GM19099 (cell line): Measurements from ENCODE around the gene MYLK2.

Experiments
- POLR2A ChIP-seq: IDR thresholded peaks from 3 replicates; pipeline ENCODE4 v1.6.1; 2011; ENCODE audit warnings: low read depth; ENCODE audit not compliant: insufficient read length; ENCODE audit errors: extremely low read depth

Gene MYLK2

DNA sequence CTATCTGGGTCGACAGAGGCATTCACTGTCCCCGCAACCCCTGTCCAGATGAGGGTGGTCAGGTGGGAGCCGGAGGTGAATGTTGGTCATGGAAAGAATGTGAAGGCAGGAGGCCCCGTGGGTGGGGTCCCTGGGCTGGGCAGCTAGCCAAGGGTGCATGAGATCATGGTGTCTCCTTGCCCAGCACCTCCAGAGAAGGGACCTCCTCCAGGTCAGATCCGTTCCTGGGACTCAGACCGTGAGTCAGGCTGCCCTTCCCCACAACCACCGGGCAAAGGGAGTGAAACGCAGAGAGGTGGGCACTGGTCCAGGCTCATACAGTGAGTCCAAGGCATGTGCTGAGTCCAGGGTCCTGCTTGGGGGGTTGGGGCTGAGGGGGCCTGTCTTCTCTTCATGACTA is 22.8 kb downstream of the MYLK2 start:
- TF ChIP-seq POLR2A: no peak

DNA sequence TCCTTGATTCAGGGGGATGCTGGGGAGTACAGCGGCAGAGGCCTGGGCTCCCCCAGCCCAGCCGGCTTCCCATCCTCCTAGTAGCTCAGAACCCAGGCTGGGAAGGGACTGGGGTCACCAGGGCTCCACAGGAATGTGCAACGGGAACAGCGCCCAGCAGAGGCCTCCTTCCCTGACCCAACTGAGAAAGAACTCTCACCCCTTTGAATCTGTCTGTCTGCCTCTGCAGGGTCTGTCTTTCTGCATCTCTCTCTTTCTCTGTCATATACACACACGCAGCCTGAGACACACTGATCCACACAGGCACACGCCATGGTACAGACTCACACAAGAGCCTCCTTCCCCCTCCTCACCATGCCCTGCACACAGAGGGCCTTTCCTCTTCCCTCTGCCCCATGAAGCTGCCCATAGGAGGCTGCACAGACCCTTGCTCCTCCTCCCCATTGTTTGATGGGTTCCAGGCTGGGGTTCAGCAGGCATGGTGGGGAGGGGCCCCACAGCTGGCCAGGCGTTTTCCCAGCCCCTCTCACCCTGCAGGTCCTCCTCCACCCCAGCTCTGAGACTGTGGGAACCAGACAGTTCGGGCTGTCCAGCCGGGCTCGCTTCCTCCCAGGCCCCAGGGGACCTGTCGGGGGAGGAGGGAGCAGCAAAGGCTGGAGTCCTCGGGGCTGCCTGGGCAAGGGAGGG is 23.5 kb downstream of the MYLK2 start:
- TF ChIP-seq POLR2A: no peak

DNA sequence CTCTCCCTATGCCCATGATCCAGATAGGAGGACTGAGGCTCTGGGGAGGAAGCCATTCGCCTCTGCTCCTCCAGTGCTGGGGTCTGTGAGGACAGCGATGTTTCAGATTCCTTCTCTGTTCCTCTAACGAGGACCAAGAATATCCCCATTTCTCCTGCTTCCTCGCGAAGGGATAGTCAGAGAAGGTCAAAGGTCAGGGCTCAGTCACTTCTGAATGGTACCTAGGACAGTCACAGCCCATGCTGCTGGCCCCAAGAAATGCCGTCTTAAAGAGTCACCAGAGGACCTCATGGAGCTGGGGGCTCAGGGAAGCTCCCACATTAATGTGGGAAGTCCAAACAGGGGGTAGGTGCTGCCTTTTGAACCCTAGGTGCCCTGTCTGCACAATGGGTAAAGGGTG is 24.1 kb downstream of the MYLK2 start:
- TF ChIP-seq POLR2A: no peak

DNA sequence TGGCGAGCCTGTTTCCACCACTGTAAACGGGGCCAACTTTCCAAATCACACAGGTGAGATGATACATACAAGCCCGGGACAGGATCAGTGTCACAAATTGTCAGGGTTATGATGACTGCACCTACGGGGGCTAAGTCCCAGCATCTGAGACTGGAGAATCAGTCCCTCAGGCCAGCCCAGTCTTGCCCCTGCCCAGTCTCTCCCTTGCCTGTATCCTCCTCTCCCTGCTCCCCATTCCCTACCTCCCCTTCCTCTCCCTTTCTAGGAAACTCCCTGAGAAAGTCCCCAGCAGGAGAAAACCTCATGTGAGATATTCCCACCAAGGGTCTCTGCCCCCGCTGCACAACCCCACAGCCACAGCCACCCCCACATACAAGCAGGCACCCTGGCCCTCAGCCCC is 24.7 kb downstream of the MYLK2 start:
- TF ChIP-seq POLR2A: no peak

DNA sequence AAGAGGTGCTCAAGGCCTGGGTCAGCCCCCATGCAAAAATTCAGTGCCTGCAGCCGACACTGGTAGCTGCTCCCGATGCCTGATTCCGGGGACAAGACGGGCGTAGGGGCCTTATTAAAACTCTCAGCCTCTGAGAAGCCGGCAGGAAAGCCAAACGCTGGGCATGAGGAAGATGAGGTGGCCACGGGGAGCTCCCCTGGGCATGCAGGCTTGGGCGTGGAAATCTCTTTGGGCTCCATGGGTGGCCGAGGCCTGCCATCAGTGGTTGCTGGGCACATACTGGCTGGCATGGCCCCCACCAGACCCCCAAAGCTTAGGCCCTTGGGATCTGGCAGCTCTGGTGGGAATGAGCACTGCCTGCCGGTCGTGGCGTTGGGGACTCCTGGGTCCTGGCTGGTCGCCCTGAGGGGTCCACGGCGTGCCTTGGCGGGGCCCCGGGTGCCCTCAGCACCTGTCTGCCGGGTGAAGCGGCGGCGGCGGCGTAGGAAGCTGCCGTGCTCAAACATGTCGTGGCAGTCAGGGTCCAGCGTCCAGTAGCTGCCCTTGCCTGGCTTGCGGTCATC is 25.7 kb downstream of the MYLK2 start:
- no peak for TF ChIP-seq POLR2A

DNA sequence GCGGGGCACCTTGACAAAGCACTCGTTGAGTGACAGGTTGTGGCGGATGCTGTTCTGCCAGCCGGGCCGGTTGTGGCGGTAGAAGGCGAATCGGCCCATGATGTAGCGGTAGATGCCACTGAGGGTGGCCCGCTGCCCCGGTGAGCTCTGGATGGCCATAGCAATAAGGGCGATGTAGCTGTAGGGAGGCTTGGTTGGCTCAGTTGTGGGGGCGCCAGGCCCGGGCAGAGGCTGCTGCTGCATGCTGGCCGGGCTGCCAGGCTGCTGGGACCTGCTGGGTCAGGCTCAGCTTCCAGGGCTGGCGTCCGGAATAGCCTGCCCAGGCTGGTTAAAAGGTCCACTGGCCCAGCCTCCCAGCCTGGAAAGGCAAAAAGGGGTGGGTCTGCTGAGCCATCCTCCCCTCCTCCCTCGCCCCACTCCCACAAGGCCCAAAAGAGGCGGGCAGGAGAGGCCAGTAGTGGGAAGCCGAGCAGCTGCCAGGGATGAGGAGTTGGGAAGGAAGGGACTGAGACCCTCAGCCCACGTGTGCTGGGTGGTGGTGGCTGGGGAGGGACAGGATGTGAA is 26.2 kb downstream of the MYLK2 start, which contains the start of gene FOXS1:
Gene FOXS1, minus strand, starts transcription at position 305 of the 564 bp plus-strand sequence. Its CDS starts 62 bp downstream, at position 243.
- no peak for TF ChIP-seq POLR2A

DNA sequence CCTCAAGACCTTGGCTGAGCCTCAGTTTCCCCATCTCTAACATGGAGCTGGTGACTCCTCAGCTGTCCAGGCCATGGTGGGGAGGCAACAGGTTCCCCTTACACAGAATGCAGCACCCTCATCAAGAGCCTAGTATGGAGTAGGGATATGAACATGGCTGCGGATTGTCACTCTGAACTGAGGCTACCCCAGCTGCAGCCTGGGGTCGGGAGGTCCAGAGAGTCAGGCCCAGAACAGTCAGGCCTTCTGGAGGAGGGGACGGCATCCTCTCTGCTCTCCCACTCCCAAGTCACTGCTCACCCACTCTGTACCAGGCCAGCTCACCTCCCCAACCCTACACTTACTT is 27.6 kb downstream of the MYLK2 start:
- no peak for TF ChIP-seq POLR2A

DNA sequence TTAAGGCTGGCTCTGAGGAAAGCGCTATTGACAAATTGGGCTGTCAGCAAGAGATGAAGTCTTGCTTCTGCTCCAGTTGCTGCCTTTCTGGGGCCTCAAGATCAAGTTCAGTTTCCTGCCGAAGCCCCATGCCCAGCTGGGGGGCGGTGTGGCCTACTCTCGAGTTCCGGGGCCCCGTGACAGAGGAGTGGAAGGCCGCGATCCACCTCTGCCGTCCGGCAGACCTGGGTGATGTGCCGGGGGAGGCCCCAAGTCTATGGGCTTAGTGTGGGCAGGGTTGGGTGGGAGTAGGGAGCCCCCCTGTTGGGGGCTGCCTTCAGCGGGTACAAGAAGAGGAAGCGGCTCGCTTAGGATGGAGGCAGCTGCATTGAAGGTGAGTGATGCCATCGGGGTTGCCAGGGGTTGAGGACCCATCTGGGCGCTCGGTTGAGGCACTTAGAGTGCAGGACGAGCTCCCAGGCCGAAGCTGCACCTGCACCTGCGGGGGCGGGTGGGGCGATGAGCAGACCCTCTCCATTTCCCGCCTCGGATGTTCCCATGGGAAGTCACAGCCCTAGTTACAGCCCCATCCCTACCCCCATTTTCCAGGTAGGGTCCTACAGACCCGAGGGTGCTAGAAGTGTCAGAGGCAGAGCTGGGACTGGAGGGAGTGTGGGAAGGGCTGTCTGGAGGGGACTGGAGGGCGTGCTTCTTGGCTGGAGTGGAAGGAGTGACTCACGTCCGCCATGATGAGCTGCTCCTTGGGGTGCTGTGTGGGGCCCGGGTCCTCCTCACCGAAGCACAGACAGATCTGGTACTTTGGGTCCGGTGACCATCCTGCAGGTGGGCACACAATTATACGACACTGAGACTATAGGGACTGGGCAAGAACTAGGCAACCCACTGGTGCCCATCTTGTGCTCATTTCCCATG is 29.2 kb downstream of the MYLK2 start:
- TF ChIP-seq POLR2A: no peak

DNA sequence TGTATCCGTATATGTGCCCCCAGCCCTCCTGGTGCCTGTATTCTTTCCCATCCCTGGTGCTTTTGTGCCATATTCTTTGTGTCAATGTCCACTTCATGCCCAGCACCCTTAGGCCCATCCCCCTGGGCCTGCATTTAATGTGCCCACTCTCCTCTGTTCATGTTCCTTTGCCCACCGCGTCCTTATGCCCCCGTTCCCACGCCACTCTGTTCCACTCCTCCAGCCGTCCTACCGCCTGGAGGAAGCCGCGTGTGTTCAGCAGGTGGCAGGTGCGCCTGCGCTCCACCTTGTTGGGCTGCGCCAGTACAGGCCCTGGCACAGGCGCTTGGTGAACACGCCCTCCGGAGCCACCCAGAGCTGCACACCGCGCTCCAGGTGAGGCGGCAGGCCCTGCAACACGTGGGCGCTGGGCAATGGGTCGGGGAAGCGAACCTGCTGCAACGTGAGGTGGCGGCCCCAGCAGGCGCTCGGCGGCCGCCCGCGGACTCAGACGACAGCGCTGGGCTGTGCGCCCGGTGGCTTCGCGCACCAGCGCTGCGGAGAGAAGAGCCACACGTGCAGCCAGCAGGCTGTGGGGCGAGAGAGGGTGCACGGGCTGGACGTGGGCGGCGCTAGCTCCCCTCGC is 30.3 kb downstream of the MYLK2 start:
- TF ChIP-seq POLR2A: no peak

DNA sequence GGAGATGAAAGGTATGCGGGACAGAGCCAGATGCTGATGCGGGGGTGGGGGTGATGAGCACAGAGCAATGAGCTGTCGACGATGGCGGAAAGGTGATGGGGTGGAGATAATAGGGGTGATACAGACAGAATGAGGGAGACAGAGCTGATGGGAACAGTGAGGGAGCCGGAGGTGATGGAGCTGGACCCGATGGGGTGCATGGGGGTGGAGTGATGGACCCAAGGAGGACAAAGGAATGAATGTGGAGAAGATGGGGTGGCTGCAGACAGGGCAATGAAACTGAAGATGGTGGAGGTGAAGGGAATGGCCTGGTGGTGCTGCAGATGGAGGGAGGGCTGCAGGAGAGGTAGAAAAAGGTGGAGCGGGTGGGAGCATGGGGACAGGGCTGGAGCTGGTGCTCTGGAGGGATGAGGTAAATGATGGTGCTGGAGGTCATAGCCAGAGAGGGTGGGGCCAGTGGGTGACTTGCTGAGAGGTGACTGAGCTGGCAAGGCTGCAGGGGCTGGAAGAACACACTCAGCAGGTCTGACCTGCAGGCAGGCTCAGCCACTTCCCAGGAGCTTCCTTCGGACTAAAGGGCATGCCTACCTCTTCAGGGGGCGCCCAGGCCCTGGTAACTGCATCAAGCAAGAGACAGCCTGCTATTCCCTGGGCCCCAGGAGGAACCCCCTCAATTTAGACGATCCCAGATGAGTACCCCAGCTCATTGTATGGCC is 32.2 kb downstream of the MYLK2 start:
- TF ChIP-seq POLR2A: no peak

DNA sequence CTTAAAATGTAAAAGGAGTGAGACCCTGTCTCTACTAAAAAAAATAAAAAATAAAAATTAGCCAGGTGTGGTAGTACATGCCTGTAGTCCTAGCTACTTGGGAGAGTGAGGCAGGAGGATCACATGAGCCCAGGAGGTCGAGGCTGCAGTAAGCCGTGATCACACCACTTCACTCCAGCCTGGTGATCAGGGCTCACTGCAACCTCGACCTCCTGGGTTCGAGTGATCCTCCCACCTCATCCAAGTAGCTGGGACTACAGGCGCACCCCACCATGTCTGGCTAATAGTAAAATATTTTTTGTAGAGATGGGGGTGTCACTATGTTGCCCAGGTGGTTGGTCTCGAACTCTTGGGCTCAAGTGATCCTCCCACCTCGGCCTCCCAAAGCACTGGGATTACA is 34.3 kb downstream of the MYLK2 start:
- TF ChIP-seq POLR2A: no peak

DNA sequence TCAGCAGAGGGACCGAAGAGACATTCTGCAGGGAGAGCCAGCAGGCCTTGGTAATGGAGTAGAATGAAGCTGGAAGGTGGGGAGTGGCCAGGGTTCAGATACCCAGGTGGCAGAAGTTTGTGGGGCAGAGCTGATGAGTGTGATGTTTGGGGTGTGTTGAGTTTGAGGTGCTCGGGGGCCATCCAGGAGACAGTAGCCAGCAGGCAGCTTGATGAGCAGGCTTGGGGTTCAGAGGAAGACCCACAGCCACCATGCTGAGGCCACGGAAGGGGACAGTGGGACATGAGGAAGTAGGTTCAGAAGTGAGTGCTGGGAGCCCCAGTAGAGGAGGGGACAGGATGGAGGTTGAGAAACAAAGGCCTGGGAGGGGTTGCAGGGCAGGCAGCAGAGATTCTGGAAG is 37.4 kb downstream of the MYLK2 start:
- no peak for TF ChIP-seq POLR2A

DNA sequence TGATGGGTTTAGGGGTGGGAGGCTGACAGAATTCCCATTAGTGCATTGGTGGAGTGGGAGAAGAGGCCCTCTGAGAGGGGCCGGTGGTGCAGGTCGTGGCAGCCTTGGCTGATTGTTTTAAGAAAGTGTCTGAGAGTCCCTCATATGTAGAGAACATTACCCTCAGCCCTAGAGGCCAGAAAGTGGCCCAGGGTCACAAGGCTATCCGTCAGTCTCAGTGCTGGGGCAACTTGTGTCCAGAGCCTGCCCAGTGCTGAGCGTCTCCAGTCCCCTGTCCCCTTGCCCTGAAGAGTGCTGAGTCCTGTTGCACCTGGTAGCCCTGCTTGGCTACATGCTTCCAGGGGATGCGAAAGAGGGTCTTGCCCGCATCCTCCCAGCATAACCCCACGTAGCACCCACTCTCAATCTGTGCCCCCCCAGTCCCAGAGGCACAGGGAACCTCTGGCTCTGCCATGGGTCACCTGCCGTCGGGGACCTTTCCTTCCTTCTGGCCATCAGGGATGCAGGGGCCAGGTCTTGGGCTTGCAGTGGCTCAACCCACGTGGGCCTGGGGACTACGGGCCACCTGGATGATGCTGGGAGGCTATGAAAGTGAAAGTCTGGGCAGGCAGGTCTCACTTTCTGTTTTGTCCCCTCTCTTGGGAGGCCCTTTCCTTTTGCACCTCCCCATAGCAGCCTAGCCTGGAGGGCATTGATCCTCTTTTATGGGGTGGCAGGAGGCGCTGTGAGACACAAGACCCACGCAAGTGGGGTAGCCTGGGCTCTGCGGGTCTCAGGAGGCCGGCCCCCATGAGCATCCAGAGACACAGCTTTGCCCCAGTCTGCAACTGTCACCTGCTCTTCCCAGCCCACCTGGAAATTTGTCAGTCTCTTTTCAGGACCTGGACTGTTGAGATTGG is 39.0 kb downstream of the MYLK2 start:
- no peak for TF ChIP-seq POLR2A

DNA sequence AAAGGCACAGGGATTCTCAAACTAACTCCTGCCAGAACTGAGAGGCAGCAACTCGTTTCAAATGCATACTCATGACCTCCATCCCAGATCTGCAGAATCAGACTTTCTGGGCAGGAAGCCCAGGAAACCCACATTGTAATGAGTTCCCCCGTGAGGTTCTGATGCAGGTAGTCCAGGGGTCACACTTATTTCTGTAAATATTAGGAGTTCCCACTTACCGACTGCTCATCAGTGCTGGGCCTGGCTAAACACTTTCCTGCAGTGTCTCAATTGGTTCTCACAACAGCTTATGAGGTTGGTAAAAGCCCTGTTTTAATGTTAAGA is 39.6 kb downstream of the MYLK2 start:
- TF ChIP-seq POLR2A: no peak
